ENCODE data around the gene HSF2BP. TPM values are rescaled to one million over a fixed set of nuclear protein-coding genes. Genes with fewer than 3 reads are reported as not detected.

The HSF2BP gene
- total RNA-seq, 1 donor from 2014 or later, result 3.4 TPM

GRCh38 chr21:43644071-43644470 is 15.2 kb downstream of the HSF2BP start:
- no peak for TF ChIP-seq CTCF (IDR thresholded peaks at IDR 0.05)
- H3K27me3 Mint-ChIP-seq (ENCODE audit: unreplicated experiment), result no peaks in the 10 kb centered on the region
- no peak for DNase-seq (ENCODE audit: extremely low spot score, unreplicated experiment)
- no peaks in the 10 kb centered on the region for H3K36me3 Mint-ChIP-seq (ENCODE audit: unreplicated experiment)
- H3K4me1 Mint-ChIP-seq (ENCODE audit: unreplicated experiment), result peaks cover 27% of the 10 kb centered on the region
- H3K9me3 Mint-ChIP-seq (ENCODE audit: unreplicated experiment), result no peaks in the 10 kb centered on the region
- no peak overlapping the region for H3K4me3 Mint-ChIP-seq (ENCODE audit: unreplicated experiment)
- H3K27ac Mint-ChIP-seq (ENCODE audit: unreplicated experiment), result peak overlapping the region; percentile 75

- TF ChIP-seq CTCF (IDR thresholded peaks at IDR 0.05), result no peak
- no peaks in the 10 kb centered on the region for H3K36me3 Mint-ChIP-seq (ENCODE audit: unreplicated experiment)
- H3K27me3 Mint-ChIP-seq (ENCODE audit: unreplicated experiment), result no peaks in the 10 kb centered on the region
- H3K27ac Mint-ChIP-seq (ENCODE audit: unreplicated experiment), result no peak overlapping the region
- DNase-seq (ENCODE audit: extremely low spot score, unreplicated experiment), result no peak
- H3K4me3 Mint-ChIP-seq (ENCODE audit: unreplicated experiment), result no peak overlapping the region
- H3K9me3 Mint-ChIP-seq (ENCODE audit: unreplicated experiment), result no peaks in the 10 kb centered on the region
- peaks cover 27% of the 10 kb centered on the region for H3K4me1 Mint-ChIP-seq (ENCODE audit: unreplicated experiment)
Observed at GRCh38 chr21:43643193-43643592, 16.1 kb downstream of the HSF2BP start.

GRCh38 chr21:43640400-43640799 is 18.9 kb downstream of the HSF2BP start:
- no peak for TF ChIP-seq CTCF (IDR thresholded peaks at IDR 0.05)
- Mint-ChIP-seq H3K4me1 (ENCODE audit: unreplicated experiment) (peaks cover 15% of the 10 kb centered on the region), H3K4me3 (ENCODE audit: unreplicated experiment) (no peak overlapping the region), H3K9me3 (ENCODE audit: unreplicated experiment) (no peaks in the 10 kb centered on the region), H3K27me3 (ENCODE audit: unreplicated experiment) (no peaks in the 10 kb centered on the region), H3K27ac (ENCODE audit: unreplicated experiment) (peak overlapping the region; percentile 47), H3K36me3 (ENCODE audit: unreplicated experiment) (peaks cover 1% of the 10 kb centered on the region)
- no peak for DNase-seq (ENCODE audit: extremely low spot score, unreplicated experiment)

GRCh38 chr21:43639470-43640353 is 19.6 kb downstream of the HSF2BP start:
- Mint-ChIP-seq H3K4me3 (ENCODE audit: unreplicated experiment) (no peak overlapping the region), H3K36me3 (ENCODE audit: unreplicated experiment) (peaks cover 1% of the 10 kb centered on the region), H3K9me3 (ENCODE audit: unreplicated experiment) (no peaks in the 10 kb centered on the region), H3K4me1 (ENCODE audit: unreplicated experiment) (peaks cover 8% of the 10 kb centered on the region), H3K27me3 (ENCODE audit: unreplicated experiment) (no peaks in the 10 kb centered on the region), H3K27ac (ENCODE audit: unreplicated experiment) (peak overlapping the region; percentile 47)
- no peak for TF ChIP-seq CTCF (IDR thresholded peaks at IDR 0.05)
- no peak for DNase-seq (ENCODE audit: extremely low spot score, unreplicated experiment)

- no peak for DNase-seq (ENCODE audit: extremely low spot score, unreplicated experiment)
- Mint-ChIP-seq H3K36me3 (ENCODE audit: unreplicated experiment) (peaks cover 1% of the 10 kb centered on the region), H3K27me3 (ENCODE audit: unreplicated experiment) (no peaks in the 10 kb centered on the region), H3K4me3 (ENCODE audit: unreplicated experiment) (no peak overlapping the region), H3K4me1 (ENCODE audit: unreplicated experiment) (no peaks in the 10 kb centered on the region), H3K9me3 (ENCODE audit: unreplicated experiment) (no peaks in the 10 kb centered on the region), H3K27ac (ENCODE audit: unreplicated experiment) (no peak overlapping the region)
- TF ChIP-seq CTCF (IDR thresholded peaks at IDR 0.05), result no peak
Observed at GRCh38 chr21:43637530-43638158, 21.6 kb downstream of the HSF2BP start.
